Suprapubic skin (tissue), 4 donors: ENCODE results near the gene TGM1. TPM values are rescaled to one million over a fixed set of nuclear protein-coding genes. Genes with fewer than 3 reads are reported as not detected.

Source experiments
- DNase-seq, 2 donors: peaks; one replicate each; pipeline ENCODE4 v3.0.0-alpha.2; 2019; ENCODE audit warnings: low spot score in 2 of 2
- H3K27ac ChIP-seq: fragments of 200-600 bp; sonication (generic); one replicate; pipeline ENCODE4 v1.5.1; 2019
- H3K27me3 ChIP-seq: fragments of 200-600 bp; sonication (generic); one replicate; pipeline ENCODE4 v1.5.1; 2019
- H3K36me3 ChIP-seq: fragments of 200-600 bp; sonication (generic); one replicate; pipeline ENCODE4 v1.5.1; 2019
- H3K4me1 ChIP-seq: fragments of 200-600 bp; sonication (generic); one replicate; pipeline ENCODE4 v1.5.1; 2019
- H3K4me3 ChIP-seq: fragments of 200-600 bp; sonication (generic); one replicate; pipeline ENCODE4 v1.5.1; 2019; ENCODE audit warnings: mild to moderate bottlenecking
- H3K9me3 ChIP-seq: fragments of 200-600 bp; sonication (generic); one replicate; pipeline ENCODE4 v1.5.1; 2019
- EP300 ChIP-seq: sonication (generic); formaldehyde crosslinking; IDR thresholded peaks from one replicate; pipeline ENCODE4 v1.6.1; 2017; ENCODE audit warnings: antibody characterized with exemption
- POLR2A ChIP-seq, 2 donors: fragments of 450-650 bp; IDR thresholded peaks; one replicate each; pipeline ENCODE4 v1.6.1; 2017; ENCODE audit warnings: antibody characterized with exemption in 2 of 2, mild to moderate bottlenecking in 2 of 2, moderate library complexity in 2 of 2
- POLR2AphosphoS5 ChIP-seq, 3 donors: sonication (generic); formaldehyde crosslinking; IDR thresholded peaks; one replicate each; pipeline ENCODE4 v1.6.1; 2017; ENCODE audit warnings: antibody characterized with exemption in 3 of 3
- WGBS: methylation state at CpG from one replicate; pipeline ENCODE4 v1.1.5; 2018; 5-methylcytosine and 5-hydroxymethylcytosine counted together
- total RNA-seq, 4 donors: library from RNA; depleted of rRNA; stranded (reverse); fragments of >200 nt; gene quantifications; one replicate each; pipeline ENCODE4 v1.1.0, GENCODE V29; 2016
- TF ChIP-seq, protein P1 (sequence below), 2 donors: fragments of 200-600 bp in 1 of 2; fragments of 450-650 bp in 1 of 2; sonication (generic) in 1 of 2; IDR thresholded peaks; one replicate each; pipeline ENCODE4 v1.5.1; 2016 to 2019; ENCODE audit warnings: antibody characterized with exemption in 2 of 2, mild to moderate bottlenecking in 1 of 2, moderate library complexity in 1 of 2

TGM1 gene
- total RNA-seq, 4 donors from 2014 or later, result 127 to 144 (median 130) TPM

DNA sequence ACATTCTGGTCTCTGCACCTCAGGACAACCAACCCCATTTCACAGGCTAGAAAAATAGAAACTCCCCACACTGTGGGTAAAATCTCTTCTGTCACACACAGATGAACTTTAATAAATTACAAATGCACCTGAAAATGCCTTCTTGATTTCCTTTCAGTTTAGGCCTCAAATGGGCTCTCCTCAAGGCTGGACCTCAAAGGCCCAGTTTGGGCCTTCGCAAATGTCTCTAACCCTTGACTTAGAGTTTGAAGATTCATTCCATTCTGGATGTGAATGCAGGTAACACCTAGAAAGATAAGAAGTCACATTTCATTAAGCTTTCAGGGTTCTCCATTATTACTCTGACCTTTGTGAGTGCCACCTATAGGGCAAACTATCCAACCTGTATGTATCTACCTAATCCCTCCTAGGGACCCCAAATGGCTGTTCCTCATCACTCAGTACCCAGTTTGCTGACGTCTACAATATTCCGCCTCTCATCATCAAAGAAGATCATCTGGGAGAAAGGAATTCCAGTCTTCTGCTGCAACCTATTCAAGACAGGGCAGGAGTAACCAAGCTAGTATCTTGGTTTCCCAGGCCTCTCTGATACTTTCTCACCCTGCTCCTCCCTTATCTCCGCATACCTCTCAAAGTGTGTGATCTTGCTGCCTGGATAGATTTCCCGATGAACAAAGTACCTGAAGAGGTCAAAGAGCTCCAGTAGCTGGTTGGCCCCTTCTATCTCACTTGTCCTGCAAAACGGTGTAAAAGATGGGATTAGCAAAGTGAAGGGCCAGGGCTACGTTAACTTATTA, 48.9 kb downstream of the TGM1 start:
- peak overlapping the region; percentile 98 for H3K27ac ChIP-seq
- WGBS, result 89% methylated on average over 7 of the region's 7 CpGs
- no peaks in the 10 kb centered on the region for H3K9me3 ChIP-seq
- peaks cover 29% of the 10 kb centered on the region for H3K36me3 ChIP-seq
- H3K4me3 ChIP-seq, result peak overlapping the region; percentile 63
- H3K4me1 ChIP-seq, result peaks cover 35% of the 10 kb centered on the region
- H3K27me3 ChIP-seq, result no peaks in the 10 kb centered on the region
- DNase-seq, result no peak
- TF ChIP-seq POLR2A (IDR thresholded peaks at IDR 0.05), result no peak
- TF ChIP-seq POLR2AphosphoS5 (IDR thresholded peaks at IDR 0.05), result no peak
- no peak for TF ChIP-seq EP300
- TF ChIP-seq, protein P1, sequence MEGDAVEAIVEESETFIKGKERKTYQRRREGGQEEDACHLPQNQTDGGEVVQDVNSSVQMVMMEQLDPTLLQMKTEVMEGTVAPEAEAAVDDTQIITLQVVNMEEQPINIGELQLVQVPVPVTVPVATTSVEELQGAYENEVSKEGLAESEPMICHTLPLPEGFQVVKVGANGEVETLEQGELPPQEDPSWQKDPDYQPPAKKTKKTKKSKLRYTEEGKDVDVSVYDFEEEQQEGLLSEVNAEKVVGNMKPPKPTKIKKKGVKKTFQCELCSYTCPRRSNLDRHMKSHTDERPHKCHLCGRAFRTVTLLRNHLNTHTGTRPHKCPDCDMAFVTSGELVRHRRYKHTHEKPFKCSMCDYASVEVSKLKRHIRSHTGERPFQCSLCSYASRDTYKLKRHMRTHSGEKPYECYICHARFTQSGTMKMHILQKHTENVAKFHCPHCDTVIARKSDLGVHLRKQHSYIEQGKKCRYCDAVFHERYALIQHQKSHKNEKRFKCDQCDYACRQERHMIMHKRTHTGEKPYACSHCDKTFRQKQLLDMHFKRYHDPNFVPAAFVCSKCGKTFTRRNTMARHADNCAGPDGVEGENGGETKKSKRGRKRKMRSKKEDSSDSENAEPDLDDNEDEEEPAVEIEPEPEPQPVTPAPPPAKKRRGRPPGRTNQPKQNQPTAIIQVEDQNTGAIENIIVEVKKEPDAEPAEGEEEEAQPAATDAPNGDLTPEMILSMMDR (IDR thresholded peaks at IDR 0.05), result no peak

GRCh38 chr14:24212924-24213865, 49.8 kb downstream of the TGM1 start, which contains the start of gene CHMP4A:
TSS of gene CHMP4A (minus strand) at chr14:24213488. CDS start at chr14:24213439, 49 bp downstream.
- peaks cover 35% of the 10 kb centered on the region for H3K4me1 ChIP-seq
- DNase-seq, result peak; percentile 99 to 100
- H3K36me3 ChIP-seq, result peaks cover 37% of the 10 kb centered on the region
- peak within 1 kb of the TSS; percentile 98 for H3K27ac ChIP-seq
- H3K4me3 ChIP-seq, result peak within 1 kb of the TSS; percentile 63
- H3K27me3 ChIP-seq, result no peaks in the 10 kb centered on the region
- TF ChIP-seq, protein P1 (IDR thresholded peaks at IDR 0.05), result peak in 1 of 2 donors; percentile 22
- TF ChIP-seq POLR2A (IDR thresholded peaks at IDR 0.05), result peak; percentile 55 to 90
- TF ChIP-seq POLR2AphosphoS5 (IDR thresholded peaks at IDR 0.05), result peak; percentile 84 to 98 (median 93)
- TF ChIP-seq EP300, result no peak
- no peaks in the 10 kb centered on the region for H3K9me3 ChIP-seq
- WGBS, result 1% methylated on average over 28 of the region's 53 CpGs

DNA sequence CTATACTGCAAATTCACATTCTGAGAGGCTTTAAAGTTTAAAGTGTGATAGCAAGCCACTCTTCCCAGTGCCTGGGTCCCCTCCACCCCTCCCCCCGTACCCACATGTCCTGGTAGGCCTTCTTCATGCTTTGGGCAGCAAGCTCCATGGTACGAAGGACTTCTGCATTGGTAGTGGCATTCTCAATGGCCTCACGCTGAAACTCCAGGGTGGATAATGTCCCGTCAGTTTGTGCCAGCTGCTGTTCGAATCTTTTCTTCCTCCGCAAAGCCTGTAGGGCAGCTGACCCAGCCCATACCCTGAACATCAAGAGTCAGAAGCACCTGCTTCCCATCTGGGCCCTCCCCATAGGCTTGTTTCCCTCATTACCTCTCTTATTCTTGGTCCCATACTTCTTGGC, 51.7 kb downstream of the TGM1 start:
- H3K9me3 ChIP-seq, result no peaks in the 10 kb centered on the region
- H3K4me3 ChIP-seq, result no peak overlapping the region
- TF ChIP-seq POLR2A (IDR thresholded peaks at IDR 0.05), result no peak
- TF ChIP-seq, protein P1 (IDR thresholded peaks at IDR 0.05), result no peak
- TF ChIP-seq EP300, result no peak
- no peak for TF ChIP-seq POLR2AphosphoS5 (IDR thresholded peaks at IDR 0.05)
- no peak for DNase-seq
- H3K27ac ChIP-seq, result no peak overlapping the region
- peaks cover 33% of the 10 kb centered on the region for H3K4me1 ChIP-seq
- peaks cover 51% of the 10 kb centered on the region for H3K36me3 ChIP-seq
- no peaks in the 10 kb centered on the region for H3K27me3 ChIP-seq
- WGBS, result 87% methylated on average over 6 of the region's 6 CpGs

DNA sequence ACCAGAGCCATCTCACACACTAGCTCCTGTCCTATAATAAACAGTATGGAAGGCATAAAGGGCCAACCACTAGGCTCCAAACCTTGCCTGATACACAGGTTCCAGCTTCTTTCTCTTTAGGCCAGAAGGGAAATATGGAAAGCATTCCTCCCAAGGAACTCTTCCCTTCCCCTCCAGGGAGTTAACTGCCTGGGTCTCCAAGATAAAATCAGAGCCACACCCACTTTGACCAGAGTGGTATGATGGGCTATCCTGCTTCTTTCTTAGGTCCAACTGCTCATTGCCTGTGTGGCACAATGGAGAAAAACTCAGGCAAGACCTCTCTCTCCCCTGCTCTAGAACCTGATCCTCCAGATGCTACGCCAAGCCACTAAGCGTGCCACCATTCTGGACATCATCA, 55.4 kb downstream of the TGM1 start:
- WGBS, result 97% methylated on average over 2 of the region's 2 CpGs
- peaks cover 83% of the 10 kb centered on the region for H3K36me3 ChIP-seq
- no peaks in the 10 kb centered on the region for H3K27me3 ChIP-seq
- no peak for DNase-seq
- TF ChIP-seq POLR2AphosphoS5 (IDR thresholded peaks at IDR 0.05) (no peak), EP300 (no peak), POLR2A (IDR thresholded peaks at IDR 0.05) (no peak)
- TF ChIP-seq, protein P1 (IDR thresholded peaks at IDR 0.05), result no peak
- peaks cover 8% of the 10 kb centered on the region for H3K4me1 ChIP-seq
- no peak overlapping the region for H3K4me3 ChIP-seq
- no peak overlapping the region for H3K27ac ChIP-seq
- H3K9me3 ChIP-seq, result no peaks in the 10 kb centered on the region
